ENCODE measurements around the gene LIPH.

Gene LIPH

DNA sequence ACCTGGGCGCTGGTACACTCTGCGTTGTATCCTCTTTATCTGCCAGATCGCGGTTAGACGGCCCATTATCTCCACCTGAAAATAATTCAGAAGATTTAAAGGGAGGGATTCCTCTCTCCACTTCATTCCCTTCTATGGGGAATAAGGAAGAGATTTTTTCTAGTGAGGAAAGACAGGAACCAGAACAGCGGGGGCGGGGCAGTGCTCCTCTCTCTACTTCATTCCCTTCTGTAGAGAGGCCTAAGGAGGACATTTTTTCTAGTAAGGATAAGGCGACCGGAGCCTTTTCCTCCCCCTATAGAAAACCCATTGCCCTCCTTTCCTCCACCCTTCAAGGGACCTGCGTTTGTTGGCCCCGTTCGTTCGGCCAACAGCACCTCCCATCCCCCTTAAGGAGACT is 8.3 kb upstream of the LIPH start:
- TF ChIP-seq, protein P1, sequence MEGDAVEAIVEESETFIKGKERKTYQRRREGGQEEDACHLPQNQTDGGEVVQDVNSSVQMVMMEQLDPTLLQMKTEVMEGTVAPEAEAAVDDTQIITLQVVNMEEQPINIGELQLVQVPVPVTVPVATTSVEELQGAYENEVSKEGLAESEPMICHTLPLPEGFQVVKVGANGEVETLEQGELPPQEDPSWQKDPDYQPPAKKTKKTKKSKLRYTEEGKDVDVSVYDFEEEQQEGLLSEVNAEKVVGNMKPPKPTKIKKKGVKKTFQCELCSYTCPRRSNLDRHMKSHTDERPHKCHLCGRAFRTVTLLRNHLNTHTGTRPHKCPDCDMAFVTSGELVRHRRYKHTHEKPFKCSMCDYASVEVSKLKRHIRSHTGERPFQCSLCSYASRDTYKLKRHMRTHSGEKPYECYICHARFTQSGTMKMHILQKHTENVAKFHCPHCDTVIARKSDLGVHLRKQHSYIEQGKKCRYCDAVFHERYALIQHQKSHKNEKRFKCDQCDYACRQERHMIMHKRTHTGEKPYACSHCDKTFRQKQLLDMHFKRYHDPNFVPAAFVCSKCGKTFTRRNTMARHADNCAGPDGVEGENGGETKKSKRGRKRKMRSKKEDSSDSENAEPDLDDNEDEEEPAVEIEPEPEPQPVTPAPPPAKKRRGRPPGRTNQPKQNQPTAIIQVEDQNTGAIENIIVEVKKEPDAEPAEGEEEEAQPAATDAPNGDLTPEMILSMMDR (conservative IDR thresholded peaks at IDR 0.05): no peak
- TF ChIP-seq ZFX (IDR thresholded peaks at IDR 0.05): no peak
- H3K27ac ChIP-seq: no peak overlapping the region

DNA sequence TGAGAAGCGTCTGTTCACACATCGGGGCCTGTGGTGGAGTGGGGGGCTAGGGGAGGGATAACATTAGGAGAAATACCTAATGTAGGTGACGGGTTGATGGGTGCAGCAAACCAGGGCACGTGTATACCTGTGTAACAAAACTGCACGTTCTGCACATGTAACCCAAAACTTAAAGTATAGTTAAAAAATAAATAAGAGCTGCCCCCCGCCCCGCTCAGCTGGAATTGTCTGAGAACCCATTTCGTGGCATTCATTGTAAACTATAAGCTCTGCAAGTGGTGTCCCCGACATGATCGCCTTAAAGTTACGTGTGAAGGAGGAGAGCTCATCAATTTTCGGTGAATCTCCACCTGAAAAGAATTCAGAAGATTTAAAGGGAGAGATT is 7.3 kb upstream of the LIPH start:
- H3K27ac ChIP-seq: no peak overlapping the region
- TF ChIP-seq, protein P1 (conservative IDR thresholded peaks at IDR 0.05): no peak
- TF ChIP-seq ZFX (IDR thresholded peaks at IDR 0.05): no peak

DNA sequence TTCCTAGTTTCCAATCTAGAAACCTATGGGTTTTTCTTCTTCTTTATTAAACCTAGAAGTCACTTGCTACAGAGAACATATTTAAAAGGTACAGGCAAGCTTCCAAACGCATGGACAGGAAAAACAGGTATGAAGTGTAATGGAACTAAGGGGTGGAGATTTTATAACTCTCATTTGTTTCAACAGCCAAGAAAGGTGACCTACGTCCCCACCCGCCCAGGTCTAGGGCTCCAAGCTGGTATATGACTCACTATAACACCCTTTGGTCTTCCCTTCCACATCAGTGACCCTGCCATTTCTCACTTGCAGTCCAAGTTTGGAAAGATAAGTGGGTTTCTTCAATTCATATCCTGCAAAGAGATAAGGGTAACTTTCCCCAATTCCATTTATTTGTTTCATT is 6.0 kb upstream of the LIPH start:
- peak overlapping the region; percentile 61 for H3K27ac ChIP-seq
- no peak for TF ChIP-seq ZFX (IDR thresholded peaks at IDR 0.05)
- TF ChIP-seq, protein P1 (conservative IDR thresholded peaks at IDR 0.05): no peak

DNA sequence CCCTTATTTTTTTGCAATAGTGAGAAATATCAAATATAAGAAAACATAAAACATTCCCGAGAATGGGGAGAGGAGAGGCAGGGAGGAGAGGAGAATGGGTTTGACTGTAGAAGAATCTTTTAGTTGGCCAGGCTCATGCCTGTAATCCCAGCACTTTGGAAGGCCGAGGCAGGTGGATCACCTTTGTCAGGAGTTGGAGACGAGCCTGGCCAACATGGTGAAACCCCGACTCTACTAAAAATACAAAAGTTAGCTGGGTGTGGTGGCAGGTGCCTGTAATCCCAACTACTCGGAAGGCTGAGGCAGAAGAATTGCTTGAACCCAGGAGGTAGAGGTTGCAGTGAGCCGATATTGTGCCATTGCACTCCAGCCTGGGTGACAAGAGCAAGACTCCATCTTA is 4.3 kb upstream of the LIPH start:
- H3K27ac ChIP-seq: peak overlapping the region; percentile 42

DNA sequence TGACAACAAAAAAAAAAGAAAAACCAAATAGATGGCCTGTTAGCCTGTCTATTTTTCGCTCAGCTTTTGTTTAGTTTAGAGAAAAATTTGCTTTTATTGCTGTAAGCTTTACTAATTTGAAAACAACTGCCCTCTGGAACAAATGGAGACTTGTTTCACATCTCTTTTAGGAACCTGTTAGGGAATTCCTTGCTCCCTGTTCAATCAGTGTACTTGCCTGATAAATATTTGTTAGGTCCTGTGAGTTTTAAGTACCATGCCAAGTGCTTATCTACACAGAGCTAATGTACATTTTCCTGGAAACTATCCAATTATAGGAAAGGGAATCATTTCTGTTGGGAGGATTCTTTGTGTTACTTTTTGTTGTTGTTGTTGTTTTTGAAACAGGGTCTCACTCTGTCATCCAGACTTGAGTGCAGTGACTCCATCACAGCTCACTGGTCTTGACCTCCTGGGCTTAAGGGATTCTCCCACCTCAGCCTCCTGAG is 3.5 kb upstream of the LIPH start:
- H3K27ac ChIP-seq: peak overlapping the region; percentile 42
- TF ChIP-seq, protein P1 (conservative IDR thresholded peaks at IDR 0.05): no peak
- TF ChIP-seq ZFX (IDR thresholded peaks at IDR 0.05): no peak

DNA sequence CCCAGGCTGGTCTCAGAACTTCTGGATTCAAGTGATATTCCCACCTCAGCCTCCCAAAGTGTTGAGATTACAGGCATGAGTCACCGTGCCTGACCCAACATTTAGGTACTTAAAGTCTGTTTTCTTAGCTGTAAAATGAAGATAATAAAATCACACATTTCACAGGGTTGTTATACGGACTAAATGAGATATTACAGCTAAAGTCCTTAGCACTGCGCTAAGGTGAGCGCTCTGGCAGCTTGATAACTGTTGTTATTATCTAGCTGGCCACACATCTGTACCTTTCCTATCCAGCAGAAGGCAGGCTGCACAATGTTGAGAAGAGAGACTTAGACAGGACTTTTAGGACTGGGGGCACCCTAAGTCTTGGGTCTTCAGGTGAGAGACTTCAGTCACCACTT is 2.7 kb upstream of the LIPH start:
- TF ChIP-seq ZFX (IDR thresholded peaks at IDR 0.05): no peak
- TF ChIP-seq, protein P1 (conservative IDR thresholded peaks at IDR 0.05): no peak
- H3K27ac ChIP-seq: peak overlapping the region; percentile 42

DNA sequence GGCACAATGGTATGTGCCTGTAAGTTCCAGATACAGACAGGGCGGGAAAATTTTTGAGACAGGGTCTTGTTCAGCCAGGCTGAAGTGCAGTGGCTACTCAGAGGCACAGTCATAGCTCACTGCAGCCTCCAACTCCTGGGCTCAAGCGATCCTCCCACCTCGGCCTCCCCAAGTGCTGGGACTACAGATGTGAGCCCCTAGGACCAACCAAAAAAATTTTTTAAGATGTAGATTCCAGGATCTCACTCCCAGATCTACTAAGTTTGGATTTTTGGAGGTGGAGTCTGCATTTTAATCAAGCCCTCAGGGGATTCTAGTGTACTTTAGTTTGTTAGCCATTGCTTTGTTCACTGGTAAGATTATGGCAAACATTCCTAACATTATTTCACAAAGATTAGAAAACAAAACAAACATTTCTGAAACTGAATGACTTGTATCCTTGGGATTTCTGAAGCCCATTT is 2.7 kb downstream of the LIPH start:
- no peak overlapping the region for H3K27ac ChIP-seq
- TF ChIP-seq, protein P1 (conservative IDR thresholded peaks at IDR 0.05): no peak
- no peak for TF ChIP-seq ZFX (IDR thresholded peaks at IDR 0.05)

DNA sequence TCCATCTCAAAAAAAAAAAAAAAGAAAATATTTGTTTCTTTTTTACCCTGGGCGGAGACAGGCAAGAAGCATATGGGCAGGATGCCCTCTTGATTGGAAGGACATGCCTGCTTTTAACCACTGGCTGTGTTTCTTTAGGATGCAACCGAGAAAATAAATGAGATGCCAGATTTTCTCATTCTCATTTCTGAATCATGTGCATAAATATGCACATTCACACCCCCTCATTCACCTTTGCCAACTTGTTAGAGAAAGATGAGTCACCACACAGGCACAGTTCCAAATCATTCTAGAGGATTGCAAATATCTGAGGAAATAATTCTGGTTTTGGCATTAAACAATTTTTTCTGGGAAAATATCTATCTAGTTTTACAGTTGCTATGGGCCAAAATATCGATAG is 3.3 kb downstream of the LIPH start:
- no peak overlapping the region for H3K27ac ChIP-seq
- TF ChIP-seq, protein P1 (conservative IDR thresholded peaks at IDR 0.05): no peak
- TF ChIP-seq ZFX (IDR thresholded peaks at IDR 0.05): no peak
